HEK293 (cell line): ENCODE measurements around the gene RUFY1.

Experiments
- ATF2 ChIP-seq: fragments of 450-650 bp; formaldehyde crosslinking; IDR thresholded peaks from 2 replicates; pipeline ENCODE4 v1.5.1; 2016; ENCODE audit warnings: missing biosample characterization, missing genetic modification characterization, low read depth
- EGR2 ChIP-seq: fragments of 450-650 bp; formaldehyde crosslinking; IDR thresholded peaks from 2 replicates; pipeline ENCODE4 v1.5.1; 2016; ENCODE audit warnings: low read depth, missing biosample characterization, missing genetic modification characterization
- HOXA7 ChIP-seq: sonication (generic); formaldehyde crosslinking; IDR thresholded peaks from 2 replicates; pipeline ENCODE4 v1.8.1; 2022; ENCODE audit warnings: missing genetic modification reagents, borderline replicate concordance
- HOXC10 ChIP-seq: sonication (generic); formaldehyde crosslinking; IDR thresholded peaks from 2 replicates; pipeline ENCODE4 v1.8.1; 2023; ENCODE audit warnings: mild to moderate bottlenecking, missing genetic modification reagents
- KLF8 ChIP-seq: fragments of 450-650 bp; formaldehyde crosslinking; IDR thresholded peaks from 2 replicates; pipeline ENCODE4 v1.5.1; 2016; ENCODE audit warnings: missing biosample characterization, missing genetic modification characterization
- MZF1 ChIP-seq: fragments of 450-650 bp; formaldehyde crosslinking; IDR thresholded peaks from 2 replicates; pipeline ENCODE4 v1.5.1; 2017; ENCODE audit warnings: missing biosample characterization, missing genetic modification characterization, borderline replicate concordance
- PRDM1 ChIP-seq: fragments of 450-650 bp; formaldehyde crosslinking; IDR thresholded peaks from 2 replicates; pipeline ENCODE4; 2016; ENCODE audit warnings: missing biosample characterization, missing genetic modification characterization
- PRDM10 ChIP-seq: fragments of 450-650 bp; formaldehyde crosslinking; IDR thresholded peaks from 2 replicates; pipeline ENCODE4 v1.5.1; 2016; ENCODE audit warnings: missing biosample characterization, missing genetic modification characterization
- SALL2 ChIP-seq: fragments of 450-650 bp; formaldehyde crosslinking; IDR thresholded peaks from 2 replicates; pipeline ENCODE4 v1.5.0; 2017; ENCODE audit warnings: missing biosample characterization, mild to moderate bottlenecking, missing genetic modification characterization, borderline replicate concordance
- SP3 ChIP-seq: fragments of 450-650 bp; formaldehyde crosslinking; IDR thresholded peaks from 2 replicates; pipeline ENCODE4 v1.5.1; 2016; ENCODE audit warnings: missing biosample characterization, missing genetic modification characterization
- SP7 ChIP-seq: fragments of 450-650 bp; formaldehyde crosslinking; IDR thresholded peaks from 2 replicates; pipeline ENCODE4 v1.5.1; 2016; ENCODE audit warnings: missing biosample characterization, missing genetic modification characterization
- TSHZ1 ChIP-seq: fragments of 450-650 bp; formaldehyde crosslinking; IDR thresholded peaks from 2 replicates; pipeline ENCODE4 v1.5.1; 2016; ENCODE audit warnings: missing biosample characterization, missing genetic modification characterization, borderline replicate concordance
- YY1 ChIP-seq: fragments of 450-650 bp; formaldehyde crosslinking; IDR thresholded peaks from 2 replicates; pipeline ENCODE4 v1.5.1; 2018; ENCODE audit warnings: missing biosample characterization, missing genetic modification characterization
- ZBTB26 ChIP-seq: fragments of 450-650 bp; formaldehyde crosslinking; optimal IDR thresholded peaks from 2 replicates; pipeline ENCODE3; 2016; ENCODE audit warnings: missing biosample characterization, mild to moderate bottlenecking, missing genetic modification characterization
- ZBTB44 ChIP-seq: fragments of 450-650 bp; IDR thresholded peaks from 2 replicates; pipeline ENCODE4 v1.5.1; 2018; ENCODE audit warnings: missing biosample characterization, mild to moderate bottlenecking, missing genetic modification characterization
- ZBTB8A ChIP-seq: fragments of 450-650 bp; formaldehyde crosslinking; IDR thresholded peaks from 2 replicates; pipeline ENCODE4 v1.5.1; 2016; ENCODE audit warnings: missing biosample characterization, missing genetic modification characterization
- ZNF16 ChIP-seq: fragments of 450-650 bp; formaldehyde crosslinking; IDR thresholded peaks from 2 replicates; pipeline ENCODE4 v1.5.1; 2016; ENCODE audit warnings: low read depth, missing biosample characterization, missing genetic modification characterization
- ZNF223 ChIP-seq: fragments of 450-650 bp; formaldehyde crosslinking; IDR thresholded peaks from 2 replicates; pipeline ENCODE4 v1.5.1; 2016; ENCODE audit warnings: missing biosample characterization, missing genetic modification characterization
- ZNF239 ChIP-seq: fragments of 450-650 bp; formaldehyde crosslinking; IDR thresholded peaks from 2 replicates; pipeline ENCODE4 v1.5.1; 2016; ENCODE audit warnings: missing biosample characterization, missing genetic modification characterization
- ZNF292 ChIP-seq: fragments of 450-650 bp; formaldehyde crosslinking; IDR thresholded peaks from 2 replicates; pipeline ENCODE4 v1.5.1; 2016; ENCODE audit warnings: low read depth, missing biosample characterization, missing genetic modification characterization, borderline replicate concordance
- ZNF302 ChIP-seq: fragments of 450-650 bp; formaldehyde crosslinking; IDR thresholded peaks from 2 replicates; pipeline ENCODE4 v1.5.1; 2016; ENCODE audit warnings: missing biosample characterization, missing genetic modification characterization, low read depth
- ZNF529 ChIP-seq: fragments of 450-650 bp; formaldehyde crosslinking; IDR thresholded peaks from 2 replicates; pipeline ENCODE4 v1.5.1; 2017; ENCODE audit warnings: missing genetic modification characterization, missing biosample characterization; ENCODE audit not compliant: insufficient replicate concordance
- ZNF580 ChIP-seq: fragments of 450-650 bp; formaldehyde crosslinking; IDR thresholded peaks from 2 replicates; pipeline ENCODE4 v1.5.1; 2016; ENCODE audit warnings: missing biosample characterization, missing genetic modification characterization
- ZNF596 ChIP-seq: fragments of 450-650 bp; IDR thresholded peaks from 2 replicates; pipeline ENCODE4 v1.5.0; 2018; ENCODE audit warnings: missing biosample characterization, mild to moderate bottlenecking, missing genetic modification characterization, moderate library complexity
- ZNF76 ChIP-seq: fragments of 450-650 bp; formaldehyde crosslinking; IDR thresholded peaks from 2 replicates; pipeline ENCODE4; 2016; ENCODE audit warnings: low read depth, missing biosample characterization, missing genetic modification characterization, borderline replicate concordance
- ZSCAN30 ChIP-seq: fragments of 450-650 bp; IDR thresholded peaks from 2 replicates; pipeline ENCODE4 v1.5.1; 2018; ENCODE audit warnings: missing biosample characterization, mild to moderate bottlenecking, missing genetic modification characterization, moderate library complexity

The RUFY1 gene

GRCh38 chr5:179623906-179624741 is 73.8 kb downstream of the RUFY1 start (continued):
- TF ChIP-seq ZBTB8A (tag by site-specific recombination): 0 out of 2 replicates have a peak, but pooled peaks have one; percentile 11
- TF ChIP-seq ZBTB26 (tag by site-specific recombination): peak; percentile 53
- TF ChIP-seq SALL2 (tag by site-specific recombination): no peak
- TF ChIP-seq EGR2: peak; percentile 52; the same call in 1 of the 2 replicates
- no peak; the same call in 1 of the 2 replicates for TF ChIP-seq ZNF596 (tag by site-specific recombination)
- TF ChIP-seq KLF8 (tag by site-specific recombination): peak; percentile 49
- TF ChIP-seq TSHZ1 (tag by site-specific recombination): no peak
- peak; percentile 48; the same call in 1 of the 2 replicates for TF ChIP-seq SP7 (tag by site-specific recombination)
- TF ChIP-seq HOXC10 (CRISPR knock-in tag): no peak
- TF ChIP-seq ZBTB44 (tag by site-specific recombination): no peak
- TF ChIP-seq PRDM10 (tag by site-specific recombination): no peak
- TF ChIP-seq PRDM1: no peak
- peak; percentile 53; the same call in 1 of the 2 replicates for TF ChIP-seq ZNF76 (tag by site-specific recombination)
- TF ChIP-seq HOXA7 (CRISPR knock-in tag): no peak
- no peak; the same call in 1 of the 2 replicates for TF ChIP-seq ZSCAN30 (tag by site-specific recombination)
- no peak for TF ChIP-seq ATF2
- no peak for TF ChIP-seq ZNF529 (tag by site-specific recombination)
- no peak for TF ChIP-seq ZNF16 (tag by site-specific recombination)
- TF ChIP-seq MZF1 (tag by site-specific recombination): no peak
- 0 out of 2 replicates have a peak, but pooled peaks have one; percentile 28 for TF ChIP-seq ZNF223 (tag by site-specific recombination)
- TF ChIP-seq SP3: no peak
- 0 out of 2 replicates have a peak, but pooled peaks have one; percentile 51 for TF ChIP-seq ZNF580 (tag by site-specific recombination)
- TF ChIP-seq ZNF292 (tag by site-specific recombination): no peak
- no peak for TF ChIP-seq ZNF302 (tag by site-specific recombination)
- peak; percentile 38; the same call in 1 of the 2 replicates for TF ChIP-seq ZNF239
- TF ChIP-seq YY1 (tag by site-specific recombination): peak; percentile 89
